GM18867 (cell line): ENCODE results near the gene SAA4.
"Not testable (repeated sequence)": the region's sequence is repeated elsewhere in the genome, so short reads cannot be mapped to it uniquely, and the experiment has no call there.

Source experiments
- ATAC-seq: cut with Tn5 transposase; IDR thresholded peaks from one replicate; pipeline ENCODE4 v1.9.1; 2021; ENCODE audit warnings: mild to moderate bottlenecking, moderate library complexity; ENCODE audit not compliant: unreplicated experiment

The SAA4 gene

DNA sequence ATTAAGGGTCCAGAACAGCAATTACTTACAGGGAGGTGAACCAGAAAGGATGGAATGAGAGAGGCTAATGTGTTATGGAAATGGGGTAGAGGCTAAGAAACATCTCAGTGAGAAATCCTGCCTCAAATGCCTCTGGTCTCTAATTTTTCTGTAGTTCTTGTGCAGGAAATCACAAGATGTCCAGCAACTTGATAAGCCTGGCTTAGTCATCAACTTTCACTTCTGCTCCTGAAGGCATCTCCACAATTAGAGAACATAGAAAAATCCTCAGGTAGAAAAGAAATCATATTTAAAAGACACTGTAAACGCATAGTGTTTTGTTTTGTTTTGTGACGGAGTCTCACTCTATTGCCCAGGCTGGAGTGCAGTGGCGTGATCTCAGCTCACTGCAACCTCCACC, 45.2 kb downstream of the SAA4 start:
- ATAC-seq: no peak

DNA sequence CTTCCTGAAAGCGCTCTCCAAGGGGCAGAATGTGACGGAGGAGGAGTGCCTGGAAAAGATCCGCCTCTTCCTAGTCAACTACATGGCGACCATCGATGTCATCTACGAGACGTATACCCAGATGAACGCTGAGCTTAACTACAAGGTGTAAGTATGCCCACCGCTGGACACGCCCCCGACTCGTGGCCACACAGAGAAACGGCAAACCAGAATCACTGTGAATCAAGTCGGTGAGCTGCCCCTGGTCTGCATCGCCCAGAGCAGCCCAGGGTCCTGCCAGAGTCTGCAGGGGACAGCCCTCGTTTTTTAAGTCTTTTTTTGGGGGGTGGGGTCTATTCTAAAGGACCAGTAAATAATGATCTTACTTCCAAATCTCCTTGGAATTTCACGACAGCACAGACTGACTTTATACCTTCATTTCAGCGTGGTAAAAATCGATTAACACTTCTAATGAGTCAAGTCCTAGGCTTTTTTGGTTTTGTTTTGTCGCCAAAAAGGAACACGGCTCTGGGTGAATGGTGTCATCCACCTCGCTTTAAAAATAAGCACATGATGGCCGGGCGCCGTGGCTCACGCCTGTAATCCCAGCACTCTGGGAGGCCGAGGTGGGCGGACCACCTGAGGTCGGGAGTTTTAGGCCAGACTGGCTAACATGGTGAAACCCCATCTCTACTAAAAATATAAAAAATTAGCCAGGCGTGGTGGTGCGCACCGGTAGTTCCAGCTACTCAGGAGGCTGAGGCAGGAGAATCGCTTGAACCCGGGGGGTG, 46.9 kb downstream of the SAA4 start:
- ATAC-seq: not testable (repeated sequence)

DNA sequence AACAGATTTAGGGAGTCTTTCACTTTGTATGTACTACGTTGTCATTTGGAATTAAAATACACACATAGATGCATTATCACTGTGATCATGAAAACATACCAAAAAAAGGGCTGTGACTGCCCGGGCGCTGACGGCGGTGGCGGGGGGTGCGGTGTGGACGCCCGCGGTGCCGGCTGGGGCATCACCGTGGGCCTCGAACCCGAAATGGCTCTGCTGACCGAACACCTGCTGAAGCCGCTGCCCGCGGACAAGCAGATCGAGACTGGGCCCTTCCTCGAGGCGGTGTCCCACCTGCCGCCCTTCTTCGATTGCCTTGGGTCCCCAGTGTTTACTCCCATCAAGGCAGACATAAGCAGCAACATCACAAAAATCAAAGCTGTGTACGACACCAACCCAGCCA, 47.8 kb downstream of the SAA4 start:
- ATAC-seq: no peak
